CD4-positive, alpha-beta T cell treated with Interleukin-6 at 100 ng/mL for 8 hours (primary cell): ENCODE measurements around the gene AUTS2.

Experiments
- DNase-seq: peaks from one replicate; pipeline ENCODE4 v3.0.0-alpha.2; 2020; ENCODE audit warnings: mixed read lengths, low spot score

Gene AUTS2

GRCh38 chr7:69598081-69598486 is at the start of gene AUTS2:
Gene AUTS2 (plus strand): TSS chr7:69598475. CDS start chr7:69599654, 1,179 bp downstream.
- peak; percentile 30 for DNase-seq

- no peak for DNase-seq
Observed at GRCh38 chr7:69550991-69551390, 47.3 kb upstream of the AUTS2 start.

DNA sequence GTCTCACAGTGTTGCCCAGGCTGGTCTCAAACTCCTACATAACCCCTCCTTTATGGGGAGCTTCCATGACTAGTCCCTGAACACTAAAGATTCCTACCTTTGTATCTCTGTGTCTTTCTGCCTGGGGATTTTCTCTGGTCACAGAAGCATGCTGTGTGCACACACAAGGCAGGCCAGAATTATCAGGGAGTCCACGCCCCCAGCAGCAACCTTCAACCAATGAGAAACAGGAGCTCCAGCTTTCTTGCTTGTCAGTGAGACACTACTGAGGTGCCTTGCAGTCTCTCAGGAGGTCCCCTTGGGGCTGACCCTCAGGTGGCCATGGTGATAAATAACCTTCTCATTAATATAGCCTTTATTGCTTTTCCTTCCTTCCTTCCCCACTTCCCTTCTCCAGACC is 45.1 kb upstream of the AUTS2 start:
- no peak for DNase-seq

DNA sequence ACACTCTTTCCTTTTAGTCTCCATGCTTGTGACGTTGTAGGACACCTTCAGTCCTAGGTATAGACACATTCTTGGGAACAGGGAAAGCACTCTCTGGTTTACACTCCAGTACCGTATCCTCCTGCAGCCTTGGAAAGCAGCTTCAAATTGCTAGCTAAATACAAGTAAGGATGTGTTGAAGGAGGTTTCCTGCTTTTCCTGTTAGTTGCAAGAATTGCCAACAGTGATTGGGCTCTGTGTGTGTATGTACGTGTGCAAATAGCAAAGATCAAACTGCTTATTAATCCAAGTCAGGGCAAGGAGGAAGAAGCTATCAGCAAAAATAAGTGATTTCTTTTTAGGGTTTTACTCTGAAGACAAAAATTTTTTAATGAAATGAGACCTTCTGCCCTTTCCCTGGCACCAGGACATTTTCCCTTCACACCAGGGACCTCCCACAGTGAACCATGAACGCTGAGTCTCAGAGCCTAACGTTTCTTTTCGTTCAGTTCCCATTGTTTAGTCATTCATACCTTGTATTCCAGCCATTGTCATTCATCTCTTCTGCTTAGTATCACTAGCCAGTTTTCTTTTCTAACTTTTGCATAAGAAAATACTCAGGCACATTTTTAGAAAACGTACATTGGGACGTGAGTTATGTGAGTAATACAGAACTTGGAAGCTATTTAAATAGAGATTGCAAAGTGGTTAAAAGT is 36.9 kb upstream of the AUTS2 start:
- DNase-seq: no peak

GRCh38 chr7:69564454-69565417 is 33.5 kb upstream of the AUTS2 start:
- DNase-seq: no peak

- DNase-seq: no peak
Observed at GRCh38 chr7:69567800-69568199, 30.5 kb upstream of the AUTS2 start.

DNA sequence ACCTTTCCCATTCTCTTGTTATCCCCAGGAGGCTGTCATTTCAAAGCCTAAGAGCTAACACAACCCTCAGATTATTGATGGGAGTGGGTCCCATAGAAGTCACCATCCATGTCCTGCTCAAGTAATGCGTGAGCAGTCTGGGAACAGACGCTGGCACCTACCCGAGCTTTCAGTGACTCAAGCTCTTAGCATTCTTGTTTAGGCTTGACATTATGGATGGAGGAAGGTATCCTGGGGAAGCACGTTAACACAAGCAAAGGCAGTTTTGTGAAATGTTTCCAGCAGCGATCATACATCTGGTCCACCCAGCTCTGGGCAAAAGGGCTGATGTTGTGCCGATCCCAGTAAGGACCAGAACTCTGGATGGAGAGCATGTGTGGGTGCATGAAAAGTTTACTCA is 30.0 kb upstream of the AUTS2 start:
- DNase-seq: no peak

- no peak for DNase-seq
Observed at GRCh38 chr7:69575651-69576050, 22.6 kb upstream of the AUTS2 start.

- DNase-seq: no peak
Observed at GRCh38 chr7:69577221-69577620, 21.1 kb upstream of the AUTS2 start.

GRCh38 chr7:69585169-69585568 is 13.1 kb upstream of the AUTS2 start:
- no peak for DNase-seq

GRCh38 chr7:69586321-69586720 is 12.0 kb upstream of the AUTS2 start:
- no peak for DNase-seq

- DNase-seq: no peak
Observed at GRCh38 chr7:69588773-69589172, 9.5 kb upstream of the AUTS2 start.

- DNase-seq: no peak
Observed at GRCh38 chr7:69591805-69592204, 6.5 kb upstream of the AUTS2 start.

GRCh38 chr7:69593511-69593910 is 4.8 kb upstream of the AUTS2 start:
- DNase-seq: no peak

- DNase-seq: no peak
Observed at GRCh38 chr7:69595415-69595814, 2.9 kb upstream of the AUTS2 start.

DNA sequence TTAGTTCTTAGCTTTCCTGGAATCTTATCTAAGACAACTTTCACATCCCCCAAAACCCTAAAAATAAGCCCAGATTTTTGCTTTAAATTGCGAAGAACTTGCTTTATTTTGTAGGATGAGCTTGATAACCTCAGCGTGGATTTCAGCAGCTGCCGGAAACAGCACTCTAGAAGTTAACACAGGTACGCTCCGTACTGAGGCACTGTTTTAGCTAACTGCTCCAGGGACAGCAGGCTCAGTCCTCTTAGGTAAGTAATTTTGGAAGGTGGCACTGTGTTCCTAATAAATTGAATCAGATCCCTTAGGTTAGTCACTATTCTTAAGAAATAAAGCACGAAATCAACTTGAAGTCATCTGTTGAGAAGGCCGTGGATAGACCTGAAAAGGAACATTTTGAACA is 2.2 kb upstream of the AUTS2 start:
- DNase-seq: no peak

DNA sequence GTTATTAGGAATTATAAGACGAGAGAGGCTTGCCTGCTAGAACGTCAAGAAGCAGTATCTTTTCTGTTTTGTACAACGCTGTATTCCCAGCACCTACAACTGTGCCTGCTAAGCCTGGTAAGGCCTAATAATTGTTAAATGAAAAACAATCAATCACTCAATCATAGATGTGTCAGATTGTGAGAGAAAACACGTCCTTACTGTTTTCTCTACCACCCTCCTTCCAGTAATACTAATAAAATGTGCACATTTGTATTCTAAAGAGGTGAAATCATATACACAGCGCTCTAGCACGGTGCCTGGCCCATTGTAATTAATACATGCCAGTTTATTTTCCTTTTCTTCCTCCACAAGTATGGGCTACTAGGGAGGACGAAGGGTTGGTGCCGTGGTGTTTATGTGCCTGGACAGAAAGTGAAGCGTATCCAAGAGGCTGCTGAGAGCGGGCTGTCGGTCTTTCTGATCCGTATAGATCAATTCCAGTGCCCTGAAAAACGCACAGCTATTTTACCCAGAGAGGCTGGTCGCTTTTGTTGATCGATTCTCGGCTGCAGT is 1.5 kb upstream of the AUTS2 start:
- no peak for DNase-seq

DNA sequence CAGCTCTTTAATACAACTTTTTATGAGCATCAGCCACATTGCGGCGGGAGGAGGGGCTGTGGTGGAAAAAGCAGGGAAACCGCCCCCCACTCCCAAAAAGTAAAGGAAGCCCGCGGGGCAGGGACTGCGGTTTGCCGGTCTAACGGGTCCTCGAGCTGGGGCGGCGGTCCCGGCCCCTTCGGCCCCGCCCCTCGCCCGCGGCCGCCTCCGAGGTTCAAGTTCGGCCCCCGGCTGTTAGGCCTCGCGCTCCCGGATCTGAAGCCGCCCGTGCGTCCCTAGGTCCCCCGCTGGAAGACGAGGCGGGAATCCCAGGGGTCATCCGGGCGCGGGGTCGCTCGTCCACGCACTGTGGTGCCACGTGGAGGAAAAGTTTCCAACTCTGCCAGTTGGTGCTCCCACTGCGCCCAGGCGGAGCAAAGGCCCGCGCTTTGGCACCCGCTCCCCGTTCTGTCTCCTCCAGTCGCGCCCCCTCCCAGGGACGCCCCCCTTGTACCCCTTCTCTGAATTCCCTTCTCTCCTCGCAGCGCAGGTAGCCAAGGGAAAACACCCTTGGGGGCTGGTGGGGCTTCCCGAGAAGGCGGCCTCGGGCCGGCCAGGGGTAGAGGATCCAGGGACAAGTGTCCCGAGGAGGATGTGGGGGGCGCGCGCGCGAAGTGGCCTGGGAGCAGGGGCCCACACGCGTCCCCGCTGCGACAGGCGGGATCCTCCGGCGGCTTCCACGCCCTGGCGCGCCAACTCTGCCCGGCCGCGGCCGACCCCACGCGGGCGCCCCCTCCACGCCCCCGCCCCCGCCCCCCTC is 798 bp upstream of the AUTS2 start:
- DNase-seq: no peak

- no peak for DNase-seq
Observed at GRCh38 chr7:69598487-69599285, 411 bp downstream of the AUTS2 start.

- DNase-seq: no peak
Observed at GRCh38 chr7:69599286-69599954, 1.1 kb downstream of the AUTS2 start.
